SK-MEL-5 (cell line): ENCODE measurements around the gene GATA6. TPM values are rescaled to one million over a fixed set of nuclear protein-coding genes. Genes with fewer than 3 reads are reported as not detected.

Experiments used
- DNase-seq: peaks from one replicate; pipeline ENCODE4 v3.0.0-alpha.2; 2016; ENCODE audit warnings: low read depth, low spot score
- in situ Hi-C: cut with HindIII; loops from 2 replicates; pipeline ENCODE4 v1.10.0; 2016; ENCODE audit warnings: low sequenced_read_pairs, high pct_unique_total_duplicates, low pct_unique_long_range_greater_than_20kb
- total RNA-seq: library from RNA; depleted of rRNA; stranded (reverse); fragments of >200 nt; shearing (Covaris generic); gene quantifications from 2 replicates; pipeline ENCODE4 v1.2.3, GENCODE V29; 2014

Gene GATA6
- total RNA-seq, 1 experiment from 2014 or later, result 2.1 TPM

GRCh38 chr18:22164337-22165048 lies 4.9 kb upstream of the GATA6 start:
- DNase-seq, result no peak
- in situ Hi-C loops, result no loop called here

- in situ Hi-C loops, result no loop called here
These were observed 4.3 kb upstream of the GATA6 start for GRCh38 chr18:22165049-22165602.

GRCh38 chr18:22165603-22166068 lies 3.8 kb upstream of the GATA6 start:
- in situ Hi-C loops, result no loop called here
- no peak for DNase-seq

More at GRCh38 chr18:22165049-22165602, 4.3 kb upstream of the GATA6 start:
- no peak for DNase-seq

GRCh38 chr18:22166069-22166950 lies 3.1 kb upstream of the GATA6 start:
- in situ Hi-C loops, result no loop called here
- DNase-seq, result no peak

- DNase-seq, result no peak
- in situ Hi-C loops, result no loop called here
These were observed 2.3 kb upstream of the GATA6 start for GRCh38 chr18:22167091-22167470.

- DNase-seq, result no peak
- in situ Hi-C loops, result no loop called here
These were observed 1.7 kb upstream of the GATA6 start for GRCh38 chr18:22167471-22168241.

GRCh38 chr18:22168360-22168921 lies 948 bp upstream of the GATA6 start:
- peak; percentile 38 for DNase-seq
- in situ Hi-C loops, result no loop called here

- no peak for DNase-seq
- in situ Hi-C loops, result no loop called here
These were observed 566 bp downstream of the GATA6 start for GRCh38 chr18:22169889-22170420.

- in situ Hi-C loops, result no loop called here
- DNase-seq, result peak; percentile 18
These were observed 1.2 kb downstream of the GATA6 start for GRCh38 chr18:22170421-22171257.

GRCh38 chr18:22171258-22172119 lies 2.1 kb downstream of the GATA6 start:
- DNase-seq, result no peak
- in situ Hi-C loops, result no loop called here

- in situ Hi-C loops, result no loop called here
- DNase-seq, result no peak
These were observed 2.8 kb downstream of the GATA6 start for GRCh38 chr18:22172120-22172582.

GRCh38 chr18:22172594-22173049 lies 3.2 kb downstream of the GATA6 start:
- DNase-seq, result no peak
- in situ Hi-C loops, result no loop called here

- in situ Hi-C loops, result no loop called here
- DNase-seq, result no peak
These were observed 4.0 kb downstream of the GATA6 start for GRCh38 chr18:22173221-22173927.

GRCh38 chr18:22173928-22174301 lies 4.5 kb downstream of the GATA6 start:
- no peak for DNase-seq
- in situ Hi-C loops, result no loop called here
